AG09309 (cell line): ENCODE measurements around the gene CCDC122.
"Not testable (repeated sequence)": the region's sequence is repeated elsewhere in the genome, so short reads cannot be mapped to it uniquely, and the experiment has no call there.

ENCODE experiments used
- DNase-seq: peaks from one replicate; pipeline ENCODE4 v3.0.0-alpha.2; 2010; ENCODE audit warnings: low read depth
- H3K4me3 ChIP-seq: 2 replicates; pipeline ENCODE4 v1.5.1; 2011; ENCODE audit warnings: mild to moderate bottlenecking, low read depth, low read length, moderate library complexity; ENCODE audit not compliant: control insufficient read depth
- CTCF ChIP-seq: IDR thresholded peaks from 2 replicates; pipeline ENCODE4 v1.5.1; 2011; ENCODE audit warnings: mild to moderate bottlenecking, low read depth, low read length, inconsistent platforms; ENCODE audit not compliant: insufficient read depth, control insufficient read depth; ENCODE audit errors: missing control alignments

The CCDC122 gene

GRCh38 chr13:43846496-43847158 lies 32.9 kb downstream of the CCDC122 start:
- no peak for TF ChIP-seq CTCF
- H3K4me3 ChIP-seq: no peak overlapping the region
- no peak for DNase-seq

DNA sequence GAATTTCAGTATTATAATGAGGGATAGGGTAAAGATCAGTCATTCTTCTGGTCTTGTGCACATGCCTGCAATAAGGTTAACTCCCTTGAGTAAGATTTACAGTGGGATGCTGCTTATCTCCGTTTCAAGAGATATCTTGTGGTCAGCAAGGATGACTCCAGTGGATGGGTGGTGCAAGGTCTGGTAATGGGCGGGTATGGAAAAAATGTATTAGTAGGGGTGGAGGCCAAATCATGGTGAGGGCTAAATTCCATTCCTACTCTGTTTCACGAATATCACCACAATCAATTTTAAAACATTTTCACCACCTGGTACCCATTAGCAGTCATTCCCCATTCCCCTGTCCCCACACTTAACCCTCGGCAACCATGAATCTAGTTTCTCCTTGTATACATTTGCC lies 40.6 kb downstream of the CCDC122 start:
- no peak overlapping the region for H3K4me3 ChIP-seq
- DNase-seq: peak; percentile 78
- no peak for TF ChIP-seq CTCF

DNA sequence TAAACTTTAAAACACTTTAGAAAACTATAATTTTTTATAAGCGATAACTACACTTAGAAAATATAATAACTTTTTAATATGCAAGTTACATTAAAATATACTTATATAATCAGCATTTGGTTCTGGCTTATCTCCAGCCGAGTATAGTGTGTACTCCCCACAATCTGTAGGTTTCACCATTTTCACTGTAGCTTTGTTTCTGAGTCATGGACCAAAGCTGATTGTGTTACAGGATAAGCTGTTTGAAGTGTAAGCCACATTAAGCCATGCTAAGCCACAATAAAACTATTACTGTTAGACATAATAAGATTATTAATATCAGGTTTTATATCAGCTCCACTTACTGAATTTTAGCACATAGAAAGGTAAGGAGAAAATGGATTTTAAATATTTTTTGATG lies 43.8 kb downstream of the CCDC122 start:
- no peak overlapping the region for H3K4me3 ChIP-seq
- DNase-seq: no peak
- no peak for TF ChIP-seq CTCF

DNA sequence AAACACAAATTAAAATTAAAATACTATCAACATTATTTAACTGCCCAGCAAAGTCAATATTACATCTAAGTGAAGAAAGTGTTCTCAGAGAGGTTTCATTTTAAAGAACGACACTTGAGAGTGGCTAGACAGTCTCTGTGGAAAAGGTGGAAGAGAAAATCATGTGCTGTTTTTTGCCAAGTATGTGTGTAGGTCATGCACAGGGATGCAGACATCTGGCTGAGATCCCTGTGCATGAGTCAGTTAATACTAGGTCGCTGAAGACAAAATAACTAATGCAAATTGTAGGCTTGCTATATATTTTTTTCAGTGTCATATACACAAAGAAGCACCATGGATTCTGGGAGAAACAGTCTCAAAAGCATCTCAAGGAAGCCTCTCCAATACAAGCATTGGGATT lies 48.5 kb downstream of the CCDC122 start:
- no peak for DNase-seq
- no peak for TF ChIP-seq CTCF

DNA sequence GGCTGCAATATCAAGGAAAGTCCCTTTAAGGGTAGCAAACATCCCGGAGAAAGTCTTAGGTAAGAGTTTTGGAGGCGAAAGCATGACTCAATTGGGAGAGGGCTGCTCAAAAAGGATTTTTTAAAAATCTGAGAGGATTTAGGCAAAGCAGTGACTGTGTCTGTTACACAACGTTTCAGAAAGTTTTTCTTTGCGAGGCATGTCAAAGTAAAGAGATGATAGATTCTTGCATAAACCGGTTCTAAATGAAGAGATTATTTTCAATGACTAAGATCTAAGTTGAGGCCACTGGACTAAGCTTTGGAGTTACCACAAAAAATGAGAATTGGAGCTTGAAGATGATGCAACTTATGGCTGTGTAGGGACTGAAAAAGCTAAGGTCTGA lies 49.1 kb downstream of the CCDC122 start:
- H3K4me3 ChIP-seq: no peak overlapping the region
- TF ChIP-seq CTCF: no peak
- DNase-seq: peak; percentile 91

More for the DNA sequence above, 48.5 kb downstream of the CCDC122 start:
- no peak overlapping the region for H3K4me3 ChIP-seq

- not testable (repeated sequence) for DNase-seq, H3K4me3 ChIP-seq
Measured at GRCh38 chr13:43824656-43825055, 54.9 kb downstream of the CCDC122 start.

DNA sequence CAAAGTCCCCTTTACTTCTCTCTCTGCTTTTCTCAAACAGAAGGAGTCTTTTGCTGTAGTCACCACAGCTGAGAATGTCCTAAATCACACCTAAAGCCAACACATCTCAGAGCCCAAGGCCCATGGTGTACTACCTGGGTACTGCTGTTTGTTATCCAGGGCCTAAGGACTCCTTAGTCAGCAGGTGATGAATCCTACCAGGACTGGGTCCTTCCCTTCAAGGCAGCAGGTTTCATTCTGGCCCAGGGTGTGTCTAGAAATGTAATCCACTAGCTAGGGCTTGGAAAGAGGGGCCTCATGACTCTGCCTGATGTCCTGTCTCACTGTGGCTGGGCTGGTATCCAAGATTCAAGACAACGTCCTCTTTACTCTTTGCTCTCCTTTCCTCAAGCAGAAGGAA lies 56.6 kb downstream of the CCDC122 start:
- TF ChIP-seq CTCF: no peak
- DNase-seq: no peak

More for the DNA sequence above, 56.6 kb downstream of the CCDC122 start:
- H3K4me3 ChIP-seq: no peak overlapping the region
